ENCODE measurements around the gene YTHDC1.

YTHDC1 gene

GRCh38 chr4:68338625-68339024 lies 11.3 kb downstream of the YTHDC1 start:
- peaks cover 21% of the 10 kb centered on the region for H3K36me3 ChIP-seq
- TF ChIP-seq CTCF (IDR thresholded peaks at IDR 0.05; ENCODE audit: low read depth, low read length): no peak
- H3K9me3 ChIP-seq: no peaks in the 10 kb centered on the region
- peaks cover 10% of the 10 kb centered on the region; the same call in 1 of the 2 replicates for H3K4me1 ChIP-seq
- no peak for DNase-seq
- H3K4me3 ChIP-seq (ENCODE audit: low read depth, low read length): no peak overlapping the region
- no peaks in the 10 kb centered on the region for H3K27me3 ChIP-seq

DNA sequence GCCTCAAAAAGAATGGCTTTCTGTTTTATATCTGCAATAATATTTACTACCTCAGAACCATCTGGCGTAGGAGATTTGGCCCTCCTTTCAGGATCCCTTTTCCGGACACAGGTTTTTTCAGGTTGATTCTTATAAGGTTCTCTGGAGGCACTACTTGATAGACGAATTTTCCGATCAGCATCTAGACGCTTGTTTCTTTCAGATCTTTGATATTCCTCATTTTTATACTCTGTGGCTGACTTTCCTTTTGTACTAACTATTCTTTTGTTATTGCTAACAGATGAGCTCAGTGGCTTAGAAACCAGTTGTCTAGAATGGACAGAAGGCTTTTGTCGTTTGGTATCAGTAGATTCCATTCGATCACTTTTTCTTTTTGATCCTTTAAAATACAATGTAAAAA lies 12.4 kb downstream of the YTHDC1 start:
- Histone ChIP-seq H3K36me3 (peaks cover 25% of the 10 kb centered on the region), H3K4me3 (ENCODE audit: low read depth, low read length) (no peak overlapping the region), H3K27me3 (no peaks in the 10 kb centered on the region), H3K9me3 (no peaks in the 10 kb centered on the region), H3K4me1 (peaks cover 10% of the 10 kb centered on the region; the same call in 1 of the 2 replicates)
- TF ChIP-seq CTCF (IDR thresholded peaks at IDR 0.05; ENCODE audit: low read depth, low read length): no peak
- DNase-seq: no peak

DNA sequence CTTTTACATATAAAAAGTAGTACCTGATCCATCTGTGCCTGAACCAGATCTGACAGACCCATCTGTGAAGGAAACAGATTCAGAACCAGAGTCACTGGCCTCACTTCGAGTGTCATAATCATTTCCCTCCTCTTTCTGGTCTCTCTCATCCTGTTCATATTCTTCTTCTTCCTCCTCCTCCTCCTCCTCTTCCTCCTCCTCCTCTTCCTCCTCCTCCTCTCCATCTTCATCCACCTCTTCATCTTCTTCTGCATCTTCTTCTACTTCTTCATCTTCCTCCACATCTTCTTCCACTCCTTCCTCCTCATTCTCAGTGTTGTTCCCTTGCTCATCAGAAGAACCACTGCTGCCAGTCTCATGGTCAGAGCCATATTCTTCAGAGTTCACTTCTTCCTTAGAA lies 12.9 kb downstream of the YTHDC1 start:
- H3K9me3 ChIP-seq: no peaks in the 10 kb centered on the region
- peaks cover 10% of the 10 kb centered on the region; the same call in 1 of the 2 replicates for H3K4me1 ChIP-seq
- no peak overlapping the region for H3K4me3 ChIP-seq (ENCODE audit: low read depth, low read length)
- no peak for TF ChIP-seq CTCF (IDR thresholded peaks at IDR 0.05; ENCODE audit: low read depth, low read length)
- no peak for DNase-seq
- peaks cover 30% of the 10 kb centered on the region for H3K36me3 ChIP-seq
- H3K27me3 ChIP-seq: no peaks in the 10 kb centered on the region

GRCh38 chr4:68336530-68336929 lies 13.4 kb downstream of the YTHDC1 start:
- no peak for TF ChIP-seq CTCF (IDR thresholded peaks at IDR 0.05; ENCODE audit: low read depth, low read length)
- no peak for DNase-seq
- Histone ChIP-seq H3K27me3 (no peaks in the 10 kb centered on the region), H3K9me3 (no peaks in the 10 kb centered on the region), H3K4me3 (ENCODE audit: low read depth, low read length) (no peak overlapping the region), H3K4me1 (peaks cover 10% of the 10 kb centered on the region; the same call in 1 of the 2 replicates), H3K36me3 (peaks cover 35% of the 10 kb centered on the region)

DNA sequence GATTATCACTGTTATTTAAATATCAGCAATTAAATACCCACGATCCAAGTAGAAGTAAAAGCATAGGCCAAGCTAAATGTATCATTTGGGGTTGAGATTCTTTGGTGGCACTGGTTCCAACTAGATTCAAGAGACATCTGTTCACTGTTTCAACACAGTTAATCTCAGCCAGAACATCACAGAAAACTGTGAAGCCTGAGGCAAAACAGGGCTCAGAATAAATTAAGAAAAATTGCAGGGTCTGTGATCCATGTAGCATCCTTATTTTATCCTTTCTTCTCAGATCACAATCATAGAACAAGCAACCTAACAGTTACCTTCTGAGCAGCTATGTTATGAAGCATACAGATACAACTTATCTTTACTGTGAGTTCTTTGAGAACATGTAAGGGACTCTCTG lies 23.7 kb downstream of the YTHDC1 start:
- no peak for TF ChIP-seq CTCF (IDR thresholded peaks at IDR 0.05; ENCODE audit: low read depth, low read length)
- no peak overlapping the region for H3K4me3 ChIP-seq (ENCODE audit: low read depth, low read length)
- no peak for DNase-seq
- peaks cover 69% of the 10 kb centered on the region for H3K36me3 ChIP-seq
- H3K27me3 ChIP-seq: no peaks in the 10 kb centered on the region
- H3K4me1 ChIP-seq: no peaks in the 10 kb centered on the region
- H3K9me3 ChIP-seq: no peaks in the 10 kb centered on the region

DNA sequence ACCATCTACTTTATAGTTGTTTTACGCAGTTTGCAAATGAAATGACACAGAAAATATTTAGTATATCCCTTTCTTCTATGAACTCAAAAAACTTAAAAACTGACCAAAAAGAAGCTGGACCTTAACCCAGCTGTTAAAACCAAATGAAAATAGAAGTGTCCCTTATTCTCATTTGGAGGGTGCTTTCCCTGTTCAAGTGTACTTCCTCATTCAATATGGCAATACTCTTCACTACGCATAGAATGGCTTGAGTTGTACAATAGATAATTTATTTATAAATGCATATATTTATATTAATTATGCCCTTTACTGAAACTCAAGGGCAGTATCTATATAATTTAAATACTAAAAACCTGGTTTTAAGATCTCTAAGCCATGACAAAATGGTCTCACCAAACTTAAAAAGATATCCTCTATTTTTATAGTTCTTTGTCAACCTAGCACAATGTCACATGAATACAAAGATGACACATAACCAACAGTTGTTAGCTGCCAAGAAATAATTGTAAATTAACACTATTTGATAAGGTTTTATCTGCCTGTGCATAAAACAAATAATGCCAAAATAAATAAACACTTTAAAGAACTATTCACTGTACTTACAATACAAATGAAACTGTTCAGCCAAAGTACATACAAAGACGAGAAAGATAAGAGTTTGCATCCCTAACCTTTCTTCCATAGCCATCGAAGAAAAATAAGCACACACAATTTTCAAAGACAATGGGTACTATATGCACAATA lies 25.2 kb downstream of the YTHDC1 start:
- H3K4me1 ChIP-seq: no peaks in the 10 kb centered on the region
- H3K9me3 ChIP-seq: no peaks in the 10 kb centered on the region
- no peak for TF ChIP-seq CTCF (IDR thresholded peaks at IDR 0.05; ENCODE audit: low read depth, low read length)
- DNase-seq: no peak
- no peak overlapping the region for H3K4me3 ChIP-seq (ENCODE audit: low read depth, low read length)
- H3K36me3 ChIP-seq: peaks cover 56% of the 10 kb centered on the region
- no peaks in the 10 kb centered on the region for H3K27me3 ChIP-seq
